Vagina (tissue), 2 donors: ENCODE measurements around the gene ATR.
"Not testable (repeated sequence)": the region's sequence is repeated elsewhere in the genome, so short reads cannot be mapped to it uniquely, and the experiment has no call there.

Experiments
- CTCF ChIP-seq, 3 experiments: fragments of 450-650 bp in 2 of 3; fragments of 200-600 bp in 1 of 3; sonication (generic) in 1 of 3; IDR thresholded peaks; one replicate each; pipeline ENCODE4 v1.5.1; 2017 to 2019; ENCODE audit warnings: antibody characterized with exemption in 3 of 3, mild to moderate bottlenecking in 2 of 3, moderate library complexity in 2 of 3
- POLR2A ChIP-seq, 2 donors: fragments of 450-650 bp; IDR thresholded peaks; one replicate each; pipeline ENCODE4 v1.6.1; 2017; ENCODE audit warnings: antibody characterized with exemption in 2 of 2, mild to moderate bottlenecking in 2 of 2, moderate library complexity in 2 of 2
- POLR2AphosphoS5 ChIP-seq, 2 donors: sonication (generic); formaldehyde crosslinking; IDR thresholded peaks; one replicate each; pipeline ENCODE4 v1.9.0; 2017; ENCODE audit warnings: antibody characterized with exemption in 2 of 2, mild to moderate bottlenecking in 2 of 2, low read depth in 1 of 2; ENCODE audit not compliant: insufficient read depth in 1 of 2

- not testable (repeated sequence) for TF ChIP-seq CTCF (IDR thresholded peaks at IDR 0.05); POLR2AphosphoS5 (IDR thresholded peaks at IDR 0.05; ENCODE audit: insufficient read depth in 1 of 2, low read depth in 1 of 2); POLR2A (IDR thresholded peaks at IDR 0.05)
Observed at GRCh38 chr3:142438096-142438495, 140.4 kb downstream of the ATR start.
